Stomach (tissue), 9 donors: ENCODE data around the gene RANBP10. TPM values are rescaled to one million over a fixed set of nuclear protein-coding genes. Genes with fewer than 3 reads are reported as not detected.

ENCODE experiments used
- DNase-seq, 2 donors: peaks; one replicate each; pipeline versions ENCODE4 v3.0.0 to v3.0.0-alpha.2; 2013 to 2019
- H3K27ac ChIP-seq, 5 donors: fragments of 200-600 bp in 4 of 5; sonication (generic) in 4 of 5; one replicate each; pipeline ENCODE4 v1.5.1; 2013 to 2019; ENCODE audit warnings: mild to moderate bottlenecking in 1 of 5, moderate library complexity in 1 of 5
- H3K27me3 ChIP-seq, 3 donors: fragments of 200-600 bp; sonication (generic); one replicate each; pipeline ENCODE4 v1.5.1; 2017 to 2019; ENCODE audit warnings: mixed run types in 1 of 3
- H3K36me3 ChIP-seq, 4 donors: fragments of 200-600 bp; sonication (generic); 1 replicate in 3 of 4; 2 replicates in 1 of 4; pipeline ENCODE4 v1.5.1; 2016 to 2019
- H3K4me1 ChIP-seq, 4 donors: fragments of 200-600 bp; sonication (generic); one replicate each; pipeline ENCODE4 v1.5.1; 2016 to 2019
- H3K4me3 ChIP-seq, 4 donors: fragments of 200-600 bp; sonication (generic) in 3 of 4; one replicate each; pipeline ENCODE4 v1.5.1; 2016 to 2019; ENCODE audit warnings: mild to moderate bottlenecking in 1 of 4
- H3K9me3 ChIP-seq, 4 donors: fragments of 200-600 bp; sonication (generic); one replicate each; pipeline ENCODE4 v1.5.1; 2016 to 2019
- CTCF ChIP-seq, 7 experiments: fragments of 450-650 bp in 4 of 7; fragments of 200-600 bp in 3 of 7; sonication (generic) in 3 of 7; IDR thresholded peaks; one replicate each; pipeline ENCODE4 v1.5.1; 2016 to 2019; ENCODE audit warnings: antibody characterized with exemption in 7 of 7, control low read depth in 2 of 7, mild to moderate bottlenecking in 1 of 7
- EP300 ChIP-seq: sonication (generic); formaldehyde crosslinking; IDR thresholded peaks from one replicate; pipeline ENCODE4 v1.6.1; 2017; ENCODE audit warnings: antibody characterized with exemption
- POLR2A ChIP-seq, 4 donors: fragments of 450-650 bp; IDR thresholded peaks; one replicate each; pipeline ENCODE4 v1.6.1; 2016; ENCODE audit warnings: antibody characterized with exemption in 4 of 4, control low read depth in 2 of 4, mild to moderate bottlenecking in 1 of 4, moderate library complexity in 1 of 4
- POLR2AphosphoS5 ChIP-seq, 3 donors: sonication (generic); formaldehyde crosslinking; IDR thresholded peaks; one replicate each; pipeline ENCODE4 v1.6.1; 2016; ENCODE audit warnings: antibody characterized with exemption in 3 of 3
- WGBS, 5 donors: extraction: QIAGEN DNeasy Blood & Tissue Kit in 3 of 5; methylation state at CpG; one replicate each; pipeline versions ENCODE4 v1.1.5 to v1.1.7; 2013 to 2018; 5-methylcytosine and 5-hydroxymethylcytosine counted together
- intact Hi-C: fragments of 100-400 bp; cut with DNase I; formaldehyde crosslinking; loops from one replicate; pipeline ENCODE4 v1.15.1; 2023; ENCODE audit warnings: low total_unique reads
- polyA plus RNA-seq, 3 donors: library from polyadenylated mRNA; stranded (reverse); fragments of 200-250 nt; gene quantifications; one replicate each; pipeline ENCODE4 v1.2.3, GENCODE V29; 2013
- total RNA-seq, 5 donors: library from RNA; depleted of rRNA; stranded (reverse); fragments of >200 nt; gene quantifications; one replicate each; pipeline versions ENCODE4 v1.1.0 to v1.2.3, GENCODE V29; 2014 to 2016
- donor health status: healthy with polysubstance abuse.
- donor health status: Bipolar disorder and iron deficiency.
- donor health status: healthy.

Gene RANBP10
- total and polyA plus RNA-seq, 8 donors = 2.9 to 37.3 (median 8.0) TPM

- H3K27ac ChIP-seq = no peak overlapping the region
- H3K4me3 ChIP-seq = no peak overlapping the region
- no peak for DNase-seq
- no peaks in the 10 kb centered on the region for H3K27me3 ChIP-seq
- intact Hi-C loops = no loop called here
- TF ChIP-seq POLR2AphosphoS5 (IDR thresholded peaks at IDR 0.05) (no peak), EP300 (no peak), CTCF (IDR thresholded peaks at IDR 0.05) (no peak), POLR2A (IDR thresholded peaks at IDR 0.05) (no peak)
- H3K9me3 ChIP-seq = no peaks in the 10 kb centered on the region
- 92 to 99% (median 97%) methylated on average over 6 of the region's 6 CpGs for WGBS, 5 donors
- H3K36me3 ChIP-seq = peaks cover 0 to 26% (median 19%) of the 10 kb centered on the region in 4 donors
- peaks cover 0 to 4% (median 0%) of the 10 kb centered on the region in 4 donors for H3K4me1 ChIP-seq
Measured at GRCh38 chr16:67750466-67750865, 55.9 kb downstream of the RANBP10 start.

GRCh38 chr16:67749436-67750078 is 56.8 kb downstream of the RANBP10 start:
- 89 to 100% (median 95%) methylated on average over 3 of the region's 3 CpGs for WGBS, 5 donors
- Histone ChIP-seq H3K27ac (no peak overlapping the region), H3K4me3 (no peak overlapping the region), H3K27me3 (no peaks in the 10 kb centered on the region), H3K36me3 (peaks cover 1 to 22% (median 18%) of the 10 kb centered on the region in 4 donors), H3K4me1 (peaks cover 0 to 4% (median 0%) of the 10 kb centered on the region in 4 donors), H3K9me3 (no peaks in the 10 kb centered on the region)
- DNase-seq = no peak
- intact Hi-C loops = no loop called here
- TF ChIP-seq EP300 = no peak
- no peak for TF ChIP-seq POLR2AphosphoS5 (IDR thresholded peaks at IDR 0.05)
- TF ChIP-seq POLR2A (IDR thresholded peaks at IDR 0.05) = no peak
- no peak for TF ChIP-seq CTCF (IDR thresholded peaks at IDR 0.05)

GRCh38 chr16:67748834-67749233 is 57.5 kb downstream of the RANBP10 start:
- Histone ChIP-seq H3K9me3 (no peaks in the 10 kb centered on the region), H3K36me3 (peaks cover 8 to 22% (median 18%) of the 10 kb centered on the region in 4 donors), H3K4me3 (no peak overlapping the region), H3K27me3 (no peaks in the 10 kb centered on the region), H3K4me1 (peaks cover 0 to 4% (median 0%) of the 10 kb centered on the region in 4 donors), H3K27ac (no peak overlapping the region)
- DNase-seq = peak in 1 of 2 donors; percentile 47
- WGBS, 5 donors = 54 to 84% (median 69%) methylated on average over 3 of the region's 3 CpGs
- intact Hi-C loops = no loop called here
- TF ChIP-seq EP300 = no peak
- TF ChIP-seq POLR2A (IDR thresholded peaks at IDR 0.05) = no peak
- TF ChIP-seq CTCF (IDR thresholded peaks at IDR 0.05) = no peak
- no peak for TF ChIP-seq POLR2AphosphoS5 (IDR thresholded peaks at IDR 0.05)

- peaks cover 23 to 31% (median 29%) of the 10 kb centered on the region in 4 donors for H3K36me3 ChIP-seq
- no peak overlapping the region for H3K27ac ChIP-seq
- intact Hi-C loops = no loop called here
- no peak overlapping the region for H3K4me3 ChIP-seq
- no peak for DNase-seq
- TF ChIP-seq POLR2A (IDR thresholded peaks at IDR 0.05) (no peak), POLR2AphosphoS5 (IDR thresholded peaks at IDR 0.05) (no peak), CTCF (IDR thresholded peaks at IDR 0.05) (no peak), EP300 (no peak)
- H3K27me3 ChIP-seq = no peaks in the 10 kb centered on the region
- H3K4me1 ChIP-seq = peaks cover 0 to 4% (median 0%) of the 10 kb centered on the region in 4 donors
- no peaks in the 10 kb centered on the region for H3K9me3 ChIP-seq
Measured at GRCh38 chr16:67746846-67747245, 59.5 kb downstream of the RANBP10 start.
